HepG2 (cell line): Measurements from ENCODE around the gene PFKFB4. TPM values are rescaled to one million over a fixed set of nuclear protein-coding genes. Genes with fewer than 3 reads are reported as not detected.

Experiments
- FOSL2 ChIP-seq: sonication (generic); formaldehyde crosslinking; IDR thresholded peaks from 2 replicates; pipeline ENCODE4 v1.4.0; 2020; ENCODE audit warnings: missing genetic modification reagents
- SIN3A ChIP-seq: IDR thresholded peaks from 2 replicates; pipeline ENCODE4 v1.6.1; 2011; ENCODE audit warnings: low read depth, mild to moderate bottlenecking, control low read depth, low read length, borderline replicate concordance
- TAF1 ChIP-seq: sonication (generic); formaldehyde crosslinking; IDR thresholded peaks from 2 replicates; pipeline ENCODE4 v1.4.0; 2020; ENCODE audit warnings: missing genetic modification reagents
- ZFP90 ChIP-seq: sonication (generic); formaldehyde crosslinking; IDR thresholded peaks from 2 replicates; pipeline ENCODE4 v1.8.0; 2022; ENCODE audit warnings: missing genetic modification reagents, mild to moderate bottlenecking, inconsistent platforms, borderline replicate concordance
- ZNF670 ChIP-seq: sonication (generic); formaldehyde crosslinking; IDR thresholded peaks from 2 replicates; pipeline ENCODE4 v1.8.0; 2022; ENCODE audit warnings: mild to moderate bottlenecking, missing genetic modification reagents, borderline replicate concordance
- ZNF749 ChIP-seq: sonication (generic); formaldehyde crosslinking; IDR thresholded peaks from 2 replicates; pipeline ENCODE4 v1.8.0; 2022; ENCODE audit warnings: mild to moderate bottlenecking, missing genetic modification reagents, moderate library complexity, borderline replicate concordance
- ZNF761 ChIP-seq: sonication (generic); formaldehyde crosslinking; conservative IDR thresholded peaks from 2 replicates; pipeline ENCODE4 v1.4.0; 2020; ENCODE audit warnings: mild to moderate bottlenecking, missing genetic modification reagents
- ZSCAN25 ChIP-seq: sonication (generic); formaldehyde crosslinking; IDR thresholded peaks from 2 replicates; pipeline ENCODE4 v1.8.0; 2022; ENCODE audit warnings: mild to moderate bottlenecking, missing genetic modification reagents
- polyA plus RNA-seq, 8 experiments: library from polyadenylated mRNA; depleted of rRNA in 3 of 8; stranded (reverse) in 7 of 8; unstranded in 1 of 8; fragments of >200 nt; fragmentation: Illumina TruSeq in 4 of 8; extraction: Trizol in 4 of 8; gene quantifications; 2 replicates each; pipeline versions ENCODE4 v1.2.1 to v1.2.3, GENCODE V29; 2011 to 2016; ENCODE audit warnings: low read depth in 4 of 8, missing spikeins in 1 of 8, mixed read lengths in 1 of 8; ENCODE audit not compliant: insufficient read depth in 1 of 8
- total RNA-seq, 5 experiments: library from RNA; depleted of rRNA; stranded (reverse); fragments of >200 nt; fragmentation: Illumina TruSeq; extraction: Trizol; gene quantifications; 2 replicates each; pipeline ENCODE4 v1.2.3, GENCODE V29; 2016; ENCODE audit warnings: low read depth in 1 of 5
- TF ChIP-seq, protein P1 (sequence below): sonication (generic); formaldehyde crosslinking; IDR thresholded peaks from 2 replicates; pipeline ENCODE4 v1.9.0; 2021; ENCODE audit warnings: mild to moderate bottlenecking, missing genetic modification reagents
- TF ChIP-seq, protein P2 (sequence below), 2 experiments: sonication (generic) in 1 of 2; formaldehyde crosslinking in 1 of 2; IDR thresholded peaks; 2 replicates each; pipeline versions ENCODE4 v1.6.1 to v1.9.0; 2014 to 2022; ENCODE audit warnings: antibody characterized with exemption in 1 of 2, borderline replicate concordance in 1 of 2, inconsistent platforms in 1 of 2, low read depth in 1 of 2, missing genetic modification reagents in 1 of 2
- TF ChIP-seq, protein P3 (sequence below): sonication (generic); formaldehyde crosslinking; IDR thresholded peaks from 2 replicates; pipeline ENCODE4 v1.4.0; 2020; ENCODE audit warnings: low read depth, mild to moderate bottlenecking, missing genetic modification reagents
- TF ChIP-seq, protein P4 (sequence below): sonication (generic); formaldehyde crosslinking; IDR thresholded peaks from 2 replicates; pipeline ENCODE4 v1.4.0; 2020; ENCODE audit warnings: missing genetic modification reagents

Gene PFKFB4
- total and polyA plus RNA-seq, 2 of the 13 experiments (the other 11 are each of a cell fraction or from before 2014, with no cell fraction given), result 7.1 to 103 TPM

DNA sequence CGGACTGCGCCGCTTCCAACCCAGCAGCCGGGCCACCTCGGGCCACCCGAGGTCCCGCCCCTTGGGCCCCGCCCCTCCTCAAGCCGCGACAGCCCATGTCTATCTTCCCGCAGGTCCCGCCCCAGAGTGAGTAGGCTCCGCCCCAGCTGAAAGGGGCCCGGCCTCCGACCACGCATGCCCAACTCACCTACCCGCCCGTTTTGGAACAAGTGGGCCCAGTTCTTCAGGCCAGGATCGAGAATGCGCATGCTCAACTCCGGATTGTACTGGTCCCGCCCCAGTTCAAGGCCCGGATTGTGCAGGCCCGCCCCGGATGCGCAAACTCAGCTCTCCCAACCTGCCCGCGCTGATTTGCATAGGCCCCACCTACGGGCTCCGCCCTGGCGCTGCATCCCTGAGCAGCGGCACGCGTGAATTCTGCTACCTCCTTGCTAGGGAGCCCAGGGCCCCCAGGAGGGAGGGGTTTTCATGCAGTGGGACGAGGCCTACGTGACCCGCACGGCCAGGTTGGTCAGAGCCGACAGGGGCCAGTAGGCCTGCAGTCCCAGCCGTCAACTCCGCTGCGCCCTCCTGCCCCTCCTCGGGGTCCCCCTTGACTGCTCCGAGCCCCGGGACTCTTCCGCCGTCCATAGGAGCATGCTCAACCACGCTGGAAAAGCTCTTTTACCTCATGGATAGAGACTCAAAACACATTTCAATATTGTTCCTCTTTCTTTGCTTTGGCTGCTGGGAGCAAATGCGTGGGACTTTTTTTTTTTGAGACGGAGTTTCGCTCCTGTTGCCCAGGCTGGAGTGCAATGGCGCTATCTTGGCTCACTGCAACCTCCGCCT is at the start of gene PFKFB4 (continued):
- TF ChIP-seq, protein P1, sequence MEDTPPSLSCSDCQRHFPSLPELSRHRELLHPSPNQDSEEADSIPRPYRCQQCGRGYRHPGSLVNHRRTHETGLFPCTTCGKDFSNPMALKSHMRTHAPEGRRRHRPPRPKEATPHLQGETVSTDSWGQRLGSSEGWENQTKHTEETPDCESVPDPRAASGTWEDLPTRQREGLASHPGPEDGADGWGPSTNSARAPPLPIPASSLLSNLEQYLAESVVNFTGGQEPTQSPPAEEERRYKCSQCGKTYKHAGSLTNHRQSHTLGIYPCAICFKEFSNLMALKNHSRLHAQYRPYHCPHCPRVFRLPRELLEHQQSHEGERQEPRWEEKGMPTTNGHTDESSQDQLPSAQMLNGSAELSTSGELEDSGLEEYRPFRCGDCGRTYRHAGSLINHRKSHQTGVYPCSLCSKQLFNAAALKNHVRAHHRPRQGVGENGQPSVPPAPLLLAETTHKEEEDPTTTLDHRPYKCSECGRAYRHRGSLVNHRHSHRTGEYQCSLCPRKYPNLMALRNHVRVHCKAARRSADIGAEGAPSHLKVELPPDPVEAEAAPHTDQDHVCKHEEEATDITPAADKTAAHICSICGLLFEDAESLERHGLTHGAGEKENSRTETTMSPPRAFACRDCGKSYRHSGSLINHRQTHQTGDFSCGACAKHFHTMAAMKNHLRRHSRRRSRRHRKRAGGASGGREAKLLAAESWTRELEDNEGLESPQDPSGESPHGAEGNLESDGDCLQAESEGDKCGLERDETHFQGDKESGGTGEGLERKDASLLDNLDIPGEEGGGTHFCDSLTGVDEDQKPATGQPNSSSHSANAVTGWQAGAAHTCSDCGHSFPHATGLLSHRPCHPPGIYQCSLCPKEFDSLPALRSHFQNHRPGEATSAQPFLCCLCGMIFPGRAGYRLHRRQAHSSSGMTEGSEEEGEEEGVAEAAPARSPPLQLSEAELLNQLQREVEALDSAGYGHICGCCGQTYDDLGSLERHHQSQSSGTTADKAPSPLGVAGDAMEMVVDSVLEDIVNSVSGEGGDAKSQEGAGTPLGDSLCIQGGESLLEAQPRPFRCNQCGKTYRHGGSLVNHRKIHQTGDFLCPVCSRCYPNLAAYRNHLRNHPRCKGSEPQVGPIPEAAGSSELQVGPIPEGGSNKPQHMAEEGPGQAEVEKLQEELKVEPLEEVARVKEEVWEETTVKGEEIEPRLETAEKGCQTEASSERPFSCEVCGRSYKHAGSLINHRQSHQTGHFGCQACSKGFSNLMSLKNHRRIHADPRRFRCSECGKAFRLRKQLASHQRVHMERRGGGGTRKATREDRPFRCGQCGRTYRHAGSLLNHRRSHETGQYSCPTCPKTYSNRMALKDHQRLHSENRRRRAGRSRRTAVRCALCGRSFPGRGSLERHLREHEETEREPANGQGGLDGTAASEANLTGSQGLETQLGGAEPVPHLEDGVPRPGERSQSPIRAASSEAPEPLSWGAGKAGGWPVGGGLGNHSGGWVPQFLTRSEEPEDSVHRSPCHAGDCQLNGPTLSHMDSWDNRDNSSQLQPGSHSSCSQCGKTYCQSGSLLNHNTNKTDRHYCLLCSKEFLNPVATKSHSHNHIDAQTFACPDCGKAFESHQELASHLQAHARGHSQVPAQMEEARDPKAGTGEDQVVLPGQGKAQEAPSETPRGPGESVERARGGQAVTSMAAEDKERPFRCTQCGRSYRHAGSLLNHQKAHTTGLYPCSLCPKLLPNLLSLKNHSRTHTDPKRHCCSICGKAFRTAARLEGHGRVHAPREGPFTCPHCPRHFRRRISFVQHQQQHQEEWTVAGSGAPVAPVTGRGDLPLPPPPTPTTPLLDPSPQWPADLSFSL (CRISPR knock-in tag), result no peak
- TF ChIP-seq, protein P2, sequence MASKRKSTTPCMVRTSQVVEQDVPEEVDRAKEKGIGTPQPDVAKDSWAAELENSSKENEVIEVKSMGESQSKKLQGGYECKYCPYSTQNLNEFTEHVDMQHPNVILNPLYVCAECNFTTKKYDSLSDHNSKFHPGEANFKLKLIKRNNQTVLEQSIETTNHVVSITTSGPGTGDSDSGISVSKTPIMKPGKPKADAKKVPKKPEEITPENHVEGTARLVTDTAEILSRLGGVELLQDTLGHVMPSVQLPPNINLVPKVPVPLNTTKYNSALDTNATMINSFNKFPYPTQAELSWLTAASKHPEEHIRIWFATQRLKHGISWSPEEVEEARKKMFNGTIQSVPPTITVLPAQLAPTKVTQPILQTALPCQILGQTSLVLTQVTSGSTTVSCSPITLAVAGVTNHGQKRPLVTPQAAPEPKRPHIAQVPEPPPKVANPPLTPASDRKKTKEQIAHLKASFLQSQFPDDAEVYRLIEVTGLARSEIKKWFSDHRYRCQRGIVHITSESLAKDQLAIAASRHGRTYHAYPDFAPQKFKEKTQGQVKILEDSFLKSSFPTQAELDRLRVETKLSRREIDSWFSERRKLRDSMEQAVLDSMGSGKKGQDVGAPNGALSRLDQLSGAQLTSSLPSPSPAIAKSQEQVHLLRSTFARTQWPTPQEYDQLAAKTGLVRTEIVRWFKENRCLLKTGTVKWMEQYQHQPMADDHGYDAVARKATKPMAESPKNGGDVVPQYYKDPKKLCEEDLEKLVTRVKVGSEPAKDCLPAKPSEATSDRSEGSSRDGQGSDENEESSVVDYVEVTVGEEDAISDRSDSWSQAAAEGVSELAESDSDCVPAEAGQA (IDR thresholded peaks at IDR 0.05; ENCODE audit: low read depth), result no peak
- TF ChIP-seq, protein P2 (CRISPR knock-in tag; IDR thresholded peaks at IDR 0.05; ENCODE audit: borderline replicate concordance), result no peak
- peak; percentile 71; the same call in 1 of the 2 replicates for TF ChIP-seq SIN3A
- no peak; the same call in 1 of the 2 replicates for TF ChIP-seq ZFP90 (CRISPR knock-in tag)
- TF ChIP-seq ZSCAN25 (CRISPR knock-in tag), result no peak
- TF ChIP-seq TAF1 (CRISPR knock-in tag), result peak; percentile 61; the same call in 1 of the 2 replicates
- TF ChIP-seq, protein P3, sequence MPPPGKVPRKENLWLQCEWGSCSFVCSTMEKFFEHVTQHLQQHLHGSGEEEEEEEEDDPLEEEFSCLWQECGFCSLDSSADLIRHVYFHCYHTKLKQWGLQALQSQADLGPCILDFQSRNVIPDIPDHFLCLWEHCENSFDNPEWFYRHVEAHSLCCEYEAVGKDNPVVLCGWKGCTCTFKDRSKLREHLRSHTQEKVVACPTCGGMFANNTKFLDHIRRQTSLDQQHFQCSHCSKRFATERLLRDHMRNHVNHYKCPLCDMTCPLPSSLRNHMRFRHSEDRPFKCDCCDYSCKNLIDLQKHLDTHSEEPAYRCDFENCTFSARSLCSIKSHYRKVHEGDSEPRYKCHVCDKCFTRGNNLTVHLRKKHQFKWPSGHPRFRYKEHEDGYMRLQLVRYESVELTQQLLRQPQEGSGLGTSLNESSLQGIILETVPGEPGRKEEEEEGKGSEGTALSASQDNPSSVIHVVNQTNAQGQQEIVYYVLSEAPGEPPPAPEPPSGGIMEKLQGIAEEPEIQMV (CRISPR knock-in tag), result no peak
- peak; percentile 16; the same call in 1 of the 2 replicates for TF ChIP-seq FOSL2 (CRISPR knock-in tag)
- 0 out of 2 replicates have a peak, but pooled peaks have one; percentile 51 for TF ChIP-seq ZNF761 (CRISPR knock-in tag)
- TF ChIP-seq, protein P4, sequence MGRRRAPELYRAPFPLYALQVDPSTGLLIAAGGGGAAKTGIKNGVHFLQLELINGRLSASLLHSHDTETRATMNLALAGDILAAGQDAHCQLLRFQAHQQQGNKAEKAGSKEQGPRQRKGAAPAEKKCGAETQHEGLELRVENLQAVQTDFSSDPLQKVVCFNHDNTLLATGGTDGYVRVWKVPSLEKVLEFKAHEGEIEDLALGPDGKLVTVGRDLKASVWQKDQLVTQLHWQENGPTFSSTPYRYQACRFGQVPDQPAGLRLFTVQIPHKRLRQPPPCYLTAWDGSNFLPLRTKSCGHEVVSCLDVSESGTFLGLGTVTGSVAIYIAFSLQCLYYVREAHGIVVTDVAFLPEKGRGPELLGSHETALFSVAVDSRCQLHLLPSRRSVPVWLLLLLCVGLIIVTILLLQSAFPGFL (CRISPR knock-in tag), result no peak
- peak; percentile 73; the same call in 1 of the 2 replicates for TF ChIP-seq ZNF670 (CRISPR knock-in tag)
- TF ChIP-seq ZNF749 (CRISPR knock-in tag), result no peak
